D721Med (cell line): ENCODE measurements around the gene TMEM213.

ENCODE experiments used
- DNase-seq: peaks from one replicate; pipeline ENCODE4 v3.0.0; 2011; ENCODE audit warnings: low spot score; ENCODE audit not compliant: insufficient read length
- FAIRE-seq: peaks from 2 replicates; lab custom pipeline; 2011; peaks lifted over from hg19 to GRCh38; lab: Jason Lieb, UNC
- TF ChIP-seq, protein P1 (sequence below): IDR thresholded peaks from 2 replicates; pipeline ENCODE4 v1.5.1; 2012; ENCODE audit warnings: mild to moderate bottlenecking, control low read depth; ENCODE audit not compliant: insufficient read depth; ENCODE audit errors: missing control alignments

TMEM213 gene

GRCh38 chr7:138880881-138881578 is 83.2 kb downstream of the TMEM213 start:
- FAIRE-seq (no peak), DNase-seq (no peak)
- TF ChIP-seq, protein P1, sequence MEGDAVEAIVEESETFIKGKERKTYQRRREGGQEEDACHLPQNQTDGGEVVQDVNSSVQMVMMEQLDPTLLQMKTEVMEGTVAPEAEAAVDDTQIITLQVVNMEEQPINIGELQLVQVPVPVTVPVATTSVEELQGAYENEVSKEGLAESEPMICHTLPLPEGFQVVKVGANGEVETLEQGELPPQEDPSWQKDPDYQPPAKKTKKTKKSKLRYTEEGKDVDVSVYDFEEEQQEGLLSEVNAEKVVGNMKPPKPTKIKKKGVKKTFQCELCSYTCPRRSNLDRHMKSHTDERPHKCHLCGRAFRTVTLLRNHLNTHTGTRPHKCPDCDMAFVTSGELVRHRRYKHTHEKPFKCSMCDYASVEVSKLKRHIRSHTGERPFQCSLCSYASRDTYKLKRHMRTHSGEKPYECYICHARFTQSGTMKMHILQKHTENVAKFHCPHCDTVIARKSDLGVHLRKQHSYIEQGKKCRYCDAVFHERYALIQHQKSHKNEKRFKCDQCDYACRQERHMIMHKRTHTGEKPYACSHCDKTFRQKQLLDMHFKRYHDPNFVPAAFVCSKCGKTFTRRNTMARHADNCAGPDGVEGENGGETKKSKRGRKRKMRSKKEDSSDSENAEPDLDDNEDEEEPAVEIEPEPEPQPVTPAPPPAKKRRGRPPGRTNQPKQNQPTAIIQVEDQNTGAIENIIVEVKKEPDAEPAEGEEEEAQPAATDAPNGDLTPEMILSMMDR, result no peak

DNA sequence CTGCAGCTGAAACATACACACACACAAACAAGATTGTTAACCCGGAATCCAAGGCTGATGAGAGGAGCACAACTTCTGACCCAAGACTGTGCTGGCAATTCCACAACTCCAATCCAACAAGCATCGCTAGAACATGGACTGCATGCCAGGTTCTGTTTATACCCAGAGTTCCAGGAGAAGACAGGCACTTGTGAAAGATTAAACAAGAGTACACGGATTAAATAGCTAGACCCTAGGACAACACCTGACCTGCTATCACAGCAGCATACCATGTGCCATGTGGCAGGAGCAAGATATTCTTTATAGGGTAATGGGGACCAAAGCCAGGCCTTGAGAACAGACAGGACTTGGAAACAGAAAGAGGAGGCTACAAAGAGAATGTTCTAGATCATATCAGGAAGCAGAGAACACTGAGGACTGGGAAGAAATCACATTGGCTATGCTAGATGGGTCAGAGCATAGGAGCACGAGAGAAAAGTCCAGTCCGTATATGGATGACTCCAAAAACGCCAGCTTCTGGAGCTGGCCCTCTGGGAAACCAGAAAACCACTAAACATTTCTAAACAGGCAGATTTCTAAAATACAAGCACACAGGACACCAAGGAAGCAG is 83.9 kb downstream of the TMEM213 start:
- FAIRE-seq (no peak), DNase-seq (no peak)
- TF ChIP-seq, protein P1, result no peak

DNA sequence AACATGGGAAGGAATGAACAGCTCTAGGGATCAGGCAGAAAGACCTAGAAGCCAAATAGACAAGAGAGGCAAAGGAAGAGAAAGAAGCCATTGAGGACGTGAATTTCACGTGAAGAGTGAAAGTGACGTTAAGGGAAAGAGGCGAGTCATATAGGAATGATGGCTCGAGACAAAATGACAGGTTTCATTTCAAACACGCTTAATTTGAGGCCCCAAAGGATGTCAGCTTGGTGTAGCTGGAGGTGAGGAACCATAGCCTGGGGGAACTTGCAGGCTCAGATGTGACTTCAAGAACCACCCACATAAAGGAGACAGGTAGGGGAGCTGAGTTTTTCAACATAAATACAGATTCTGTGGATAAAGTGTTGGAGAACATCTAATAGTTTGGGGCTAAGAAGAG is 84.5 kb downstream of the TMEM213 start:
- no peak for DNase-seq
- TF ChIP-seq, protein P1, result no peak
- FAIRE-seq, result no peak

DNA sequence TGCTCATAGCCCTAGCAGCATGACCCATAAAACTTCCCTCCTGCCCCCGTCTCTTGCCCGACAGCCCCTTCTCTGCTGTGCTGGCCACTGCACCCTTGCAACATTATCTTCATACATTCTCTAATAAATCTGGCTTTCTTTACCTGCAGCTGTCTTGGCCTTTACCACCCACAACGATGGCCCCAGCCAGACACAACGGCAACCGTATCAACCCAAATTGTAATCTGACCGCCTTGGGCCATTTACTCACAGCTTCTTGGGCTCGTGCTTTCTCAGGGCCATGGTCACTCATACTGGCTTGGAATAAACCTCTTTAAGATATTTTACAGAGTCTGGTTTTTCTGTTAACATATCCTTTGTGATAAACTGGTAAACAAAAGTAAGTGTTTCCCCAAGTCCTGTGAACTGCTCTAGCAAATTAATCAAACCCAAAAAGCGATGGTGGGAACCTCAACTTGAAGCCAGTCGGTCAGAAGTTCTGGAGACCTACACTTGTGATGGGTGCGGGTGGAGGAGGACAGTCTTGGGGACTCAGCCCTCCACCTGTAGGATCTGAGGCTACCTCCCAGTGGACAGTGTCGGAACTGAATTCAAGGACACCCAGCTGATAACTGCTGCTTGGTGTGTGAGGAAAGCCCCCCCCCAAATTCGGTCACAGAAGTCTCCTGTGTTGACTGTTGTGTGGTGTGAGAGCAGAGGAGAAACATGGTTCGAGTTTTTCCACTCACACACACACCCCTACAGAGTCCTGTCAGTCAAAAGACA is 87.8 kb downstream of the TMEM213 start:
- TF ChIP-seq, protein P1, result no peak
- FAIRE-seq (no peak), DNase-seq (no peak)

DNA sequence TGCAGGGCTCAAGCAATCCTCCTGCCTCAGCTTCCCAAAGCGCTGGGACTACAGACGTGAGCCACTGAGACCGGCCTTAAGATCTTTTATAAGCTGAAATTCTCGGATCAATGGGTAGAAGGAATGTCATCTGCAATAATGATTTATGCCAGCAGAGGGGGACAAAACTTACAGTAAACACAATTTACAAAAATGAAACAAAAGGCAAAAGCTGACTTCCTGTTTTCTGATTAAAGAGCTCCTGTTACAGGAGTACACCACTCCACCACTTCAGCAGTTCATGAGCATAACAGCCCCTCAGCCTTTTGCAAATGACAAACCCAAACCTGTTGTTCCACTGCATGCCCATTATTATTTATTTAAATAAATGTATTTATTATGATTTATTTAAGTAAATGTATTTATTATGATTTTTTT is 88.7 kb downstream of the TMEM213 start:
- DNase-seq (no peak), FAIRE-seq (peak; percentile 38)
- TF ChIP-seq, protein P1, result peak; percentile 43

DNA sequence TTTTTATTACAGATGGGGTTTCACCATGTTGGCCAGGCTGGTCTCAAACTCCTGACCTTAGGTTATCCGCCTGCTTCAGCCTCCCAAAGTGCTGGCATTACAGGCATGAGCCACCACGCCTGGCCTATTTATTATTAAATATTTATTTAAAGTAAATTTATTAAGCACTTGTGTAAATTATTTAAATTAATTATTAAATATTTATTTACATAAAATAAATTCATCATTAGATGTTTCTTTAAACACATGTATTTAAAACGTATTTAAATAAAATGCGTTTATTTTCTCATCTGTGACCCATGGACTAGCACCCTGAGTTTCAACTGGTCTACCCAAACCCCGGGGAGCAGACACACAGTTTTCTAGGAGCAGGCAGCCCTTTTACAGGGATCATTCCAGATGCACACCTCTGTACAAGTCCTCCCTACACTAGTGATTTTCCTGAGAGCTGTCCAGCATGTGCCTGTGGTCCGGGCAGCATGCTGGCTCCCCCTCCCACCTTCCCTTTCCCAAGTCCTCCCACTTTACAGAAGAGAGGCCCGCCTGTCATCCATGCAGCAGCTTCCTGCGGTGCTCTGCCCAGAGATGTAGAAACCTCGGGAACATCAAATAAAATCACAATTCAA is 89.4 kb downstream of the TMEM213 start:
- FAIRE-seq (no peak), DNase-seq (no peak)
- TF ChIP-seq, protein P1, result no peak
